MM.1S (cell line): ENCODE results near the gene ARHGAP8.

Source experiments
- DNase-seq: peaks from one replicate; pipeline ENCODE4 v3.0.0-alpha.2; 2015
- H2AFZ ChIP-seq: fragments of 300-600 bp; sonication (generic); 2 replicates; pipeline ENCODE4 v1.6.0; 2016; ENCODE audit warnings: antibody characterized with exemption, low read length
- H3F3A ChIP-seq: fragments of 300-600 bp; sonication (generic); 2 replicates; pipeline ENCODE4 v1.6.1; 2016; ENCODE audit warnings: mild to moderate bottlenecking, antibody characterized with exemption, low read length, moderate library complexity, mixed read lengths; ENCODE audit not compliant: insufficient read depth
- H3K27ac ChIP-seq: fragments of 300-600 bp; sonication (generic); 2 replicates; pipeline ENCODE4 v1.5.1; 2016; ENCODE audit warnings: mild to moderate bottlenecking, low read length
- H3K27me3 ChIP-seq: fragments of 300-600 bp; sonication (generic); replicated peaks from 2 replicates; pipeline ENCODE4 v1.6.0; 2016; ENCODE audit warnings: low read length; ENCODE audit not compliant: insufficient read depth
- H3K36me3 ChIP-seq: fragments of 300-600 bp; sonication (generic); replicated peaks from 2 replicates; pipeline ENCODE4 v1.6.1; 2016; ENCODE audit warnings: mild to moderate bottlenecking, low read length, mixed read lengths; ENCODE audit not compliant: insufficient read depth
- H3K4me1 ChIP-seq: fragments of 300-600 bp; sonication (generic); 2 replicates; pipeline ENCODE4 v1.6.1; 2016; ENCODE audit warnings: low read length, mixed read lengths
- H3K4me2 ChIP-seq: fragments of 300-600 bp; sonication (generic); 2 replicates; pipeline ENCODE4 v1.6.0; 2016; ENCODE audit warnings: low read depth, low read length
- H3K4me3 ChIP-seq: fragments of 300-600 bp; sonication (generic); 2 replicates; pipeline ENCODE4 v1.5.1; 2016; ENCODE audit warnings: low read length, mixed read lengths
- H3K79me2 ChIP-seq: fragments of 300-600 bp; sonication (generic); 2 replicates; pipeline ENCODE4 v1.6.1; 2016; ENCODE audit warnings: mixed run types, low read length, mixed read lengths
- H3K9ac ChIP-seq: fragments of 300-600 bp; sonication (generic); 2 replicates; pipeline ENCODE4 v1.6.1; 2016; ENCODE audit warnings: low read length, mixed read lengths
- H3K9me2 ChIP-seq: fragments of 300-600 bp; sonication (generic); replicated peaks from 2 replicates; pipeline ENCODE4 v1.6.1; 2016; ENCODE audit warnings: mild to moderate bottlenecking, low read length, mixed read lengths; ENCODE audit not compliant: insufficient read depth
- H3K9me3 ChIP-seq: fragments of 300-600 bp; sonication (generic); replicated peaks from 2 replicates; pipeline ENCODE4 v1.6.1; 2016; ENCODE audit warnings: mild to moderate bottlenecking, low read length, mixed read lengths; ENCODE audit not compliant: insufficient read depth
- H4K20me1 ChIP-seq: fragments of 300-600 bp; sonication (generic); 2 replicates; pipeline ENCODE4 v1.6.1; 2016; ENCODE audit warnings: mild to moderate bottlenecking, low read length, moderate library complexity, mixed read lengths; ENCODE audit not compliant: insufficient read depth
- CTCF ChIP-seq: fragments of 300-600 bp; sonication (generic); IDR thresholded peaks from 2 replicates; pipeline ENCODE4 v1.5.1; 2016; ENCODE audit warnings: antibody characterized with exemption, low read length, mixed read lengths
- EZH2 ChIP-seq: fragments of 300-600 bp; sonication (generic); optimal IDR thresholded peaks from 2 replicates; pipeline ENCODE3; 2017; ENCODE audit warnings: low read depth, mild to moderate bottlenecking, antibody characterized with exemption, low read length, mixed read lengths
- EZH2phosphoT487 ChIP-seq: fragments of 300-600 bp; sonication (generic); IDR thresholded peaks from 2 replicates; pipeline ENCODE4 v1.6.1; 2018; ENCODE audit warnings: antibody characterized with exemption, low read length

The ARHGAP8 gene

GRCh38 chr22:44876921-44877320 is 124.5 kb downstream of the ARHGAP8 start:
- no peaks in the 10 kb centered on the region for H3K79me2 ChIP-seq
- no peak overlapping the region for H3K4me2 ChIP-seq
- no peak overlapping the region for H3K4me3 ChIP-seq
- H3F3A ChIP-seq, result no peaks in the 10 kb centered on the region
- no peaks in the 10 kb centered on the region for H3K9me3 ChIP-seq
- no peak overlapping the region for H3K9ac ChIP-seq
- no peaks in the 10 kb centered on the region for H4K20me1 ChIP-seq
- no peaks in the 10 kb centered on the region for H3K36me3 ChIP-seq
- H3K27me3 ChIP-seq, result peaks cover 70% of the 10 kb centered on the region
- H3K27ac ChIP-seq, result no peak overlapping the region
- no peaks in the 10 kb centered on the region for H3K9me2 ChIP-seq
- no peak for DNase-seq
- no peaks in the 10 kb centered on the region for H3K4me1 ChIP-seq
- TF ChIP-seq EZH2phosphoT487, result no peak
- no peak for TF ChIP-seq CTCF
- no peak for TF ChIP-seq EZH2
- no peak overlapping the region for H2AFZ ChIP-seq

- H3K36me3 ChIP-seq, result no peaks in the 10 kb centered on the region
- no peak for TF ChIP-seq EZH2
- TF ChIP-seq EZH2phosphoT487, result no peak
- TF ChIP-seq CTCF, result no peak
- H3F3A ChIP-seq, result no peaks in the 10 kb centered on the region
Measured at GRCh38 chr22:44878483-44879300, 126.3 kb downstream of the ARHGAP8 start.

GRCh38 chr22:44879301-44879680 is 126.9 kb downstream of the ARHGAP8 start:
- TF ChIP-seq CTCF (no peak), EZH2phosphoT487 (no peak), EZH2 (no peak)
- Histone ChIP-seq H3K36me3 (no peaks in the 10 kb centered on the region), H3K4me2 (no peak overlapping the region), H3F3A (no peaks in the 10 kb centered on the region), H3K27me3 (peaks cover 88% of the 10 kb centered on the region), H3K9me2 (no peaks in the 10 kb centered on the region), H3K9me3 (no peaks in the 10 kb centered on the region), H3K4me3 (no peak overlapping the region), H2AFZ (no peak overlapping the region), H3K9ac (no peak overlapping the region), H3K4me1 (no peaks in the 10 kb centered on the region), H3K27ac (no peak overlapping the region), H3K79me2 (no peaks in the 10 kb centered on the region), H4K20me1 (no peaks in the 10 kb centered on the region)
- no peak for DNase-seq

More at GRCh38 chr22:44878483-44879300, 126.3 kb downstream of the ARHGAP8 start:
- Histone ChIP-seq H3K9me2 (no peaks in the 10 kb centered on the region), H4K20me1 (no peaks in the 10 kb centered on the region), H3K9ac (no peak overlapping the region), H3K4me2 (no peak overlapping the region), H3K4me1 (no peaks in the 10 kb centered on the region), H3K27me3 (peaks cover 84% of the 10 kb centered on the region), H3K79me2 (no peaks in the 10 kb centered on the region), H3K4me3 (no peak overlapping the region), H2AFZ (no peak overlapping the region), H3K27ac (no peak overlapping the region), H3K9me3 (no peaks in the 10 kb centered on the region)
- DNase-seq, result no peak
